GM12872 (cell line): Measurements from ENCODE around the gene SLCO2A1.

Experiments
- CTCF ChIP-seq: IDR thresholded peaks from 3 replicates; pipeline ENCODE4 v1.5.1; 2011; ENCODE audit warnings: low read depth, mild to moderate bottlenecking, low read length, moderate library complexity; ENCODE audit not compliant: insufficient read depth

Gene SLCO2A1

GRCh38 chr3:134059671-134060560 is 30.2 kb upstream of the SLCO2A1 start:
- TF ChIP-seq CTCF: no peak

- no peak for TF ChIP-seq CTCF
Measured at GRCh38 chr3:134059035-134059601, 29.4 kb upstream of the SLCO2A1 start.

GRCh38 chr3:134057654-134058110 is 28.0 kb upstream of the SLCO2A1 start:
- TF ChIP-seq CTCF: no peak

- no peak for TF ChIP-seq CTCF
Measured at GRCh38 chr3:134057006-134057653, 27.4 kb upstream of the SLCO2A1 start.

- no peak for TF ChIP-seq CTCF
Measured at GRCh38 chr3:134056464-134056891, 26.8 kb upstream of the SLCO2A1 start.

GRCh38 chr3:134055661-134056060 is 25.9 kb upstream of the SLCO2A1 start:
- no peak for TF ChIP-seq CTCF

GRCh38 chr3:134054881-134055280 is 25.2 kb upstream of the SLCO2A1 start:
- no peak for TF ChIP-seq CTCF
